WERI-Rb-1 (cell line): ENCODE data around the gene NETO2.

Experiments
- DNase-seq: peaks from one replicate; pipeline ENCODE4 v3.0.0-alpha.2; 2020
- H3K27ac ChIP-seq: fragments of 250-450 bp; sonication (Bioruptor Pico); 2 replicates; pipeline ENCODE4 v1.5.1; 2020; ENCODE audit warnings: mild to moderate bottlenecking, moderate library complexity
- H3K27me3 ChIP-seq: fragments of 250-450 bp; sonication (Bioruptor Pico); 2 replicates; pipeline ENCODE4 v1.5.1; 2021; ENCODE audit warnings: mild to moderate bottlenecking, low read depth, moderate library complexity; ENCODE audit not compliant: insufficient read depth, severe bottlenecking
- H3K36me3 ChIP-seq: fragments of 250-450 bp; sonication (Bioruptor Pico); 2 replicates; pipeline ENCODE4 v1.5.1; 2020; ENCODE audit warnings: mild to moderate bottlenecking, moderate library complexity
- H3K4me3 ChIP-seq: 2 replicates; pipeline ENCODE4 v1.5.1; 2011; ENCODE audit warnings: low read depth, mild to moderate bottlenecking, control low read depth, low read length
- H3K9me3 ChIP-seq: fragments of 250-450 bp; sonication (Bioruptor Pico); 2 replicates; pipeline ENCODE4 v1.5.1; 2021; ENCODE audit warnings: mild to moderate bottlenecking, moderate library complexity; ENCODE audit not compliant: severe bottlenecking
- TF ChIP-seq, protein P1 (sequence below): IDR thresholded peaks from 2 replicates; pipeline ENCODE4 v1.5.1; 2011; ENCODE audit warnings: low read depth, mild to moderate bottlenecking, control low read depth, inconsistent platforms, low read length

NETO2 gene

DNA sequence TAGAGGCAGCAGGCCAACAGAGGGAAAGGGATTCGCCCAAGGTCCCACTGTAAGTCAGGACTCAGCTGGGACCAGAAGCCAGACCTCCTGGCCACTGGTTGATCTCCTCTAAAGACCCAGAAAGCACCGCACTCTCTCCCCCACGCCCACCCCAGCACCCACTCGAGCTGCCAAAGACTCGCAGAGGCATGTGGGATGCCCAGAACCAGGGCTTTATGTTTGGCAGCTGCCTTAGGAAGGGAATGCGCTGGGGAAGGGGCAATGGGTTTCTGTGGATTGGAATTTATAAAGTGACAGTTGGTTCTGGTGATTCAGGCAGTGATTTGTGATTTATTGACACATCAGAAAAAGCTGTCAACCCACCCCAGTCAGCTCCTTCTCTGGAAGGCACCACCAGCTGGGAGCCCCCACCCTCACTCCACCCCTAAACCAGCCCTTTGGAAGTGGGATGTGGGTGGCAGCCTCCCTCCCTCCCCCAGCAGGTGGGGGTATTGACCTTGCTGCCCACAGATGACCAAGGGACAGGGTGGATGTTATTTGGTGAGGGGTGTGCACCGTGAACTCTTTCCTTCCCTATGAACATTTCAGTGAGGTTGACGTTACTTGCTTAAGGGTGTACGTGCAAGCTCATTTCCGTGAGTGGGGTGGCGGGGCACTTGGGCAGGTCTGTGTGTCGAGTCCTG is 93.7 kb downstream of the NETO2 start:
- no peak overlapping the region for H3K4me3 ChIP-seq
- H3K27me3 ChIP-seq, result no peaks in the 10 kb centered on the region
- no peak overlapping the region for H3K27ac ChIP-seq
- H3K36me3 ChIP-seq, result no peaks in the 10 kb centered on the region
- H3K9me3 ChIP-seq, result no peaks in the 10 kb centered on the region
- DNase-seq, result no peak
- TF ChIP-seq, protein P1, sequence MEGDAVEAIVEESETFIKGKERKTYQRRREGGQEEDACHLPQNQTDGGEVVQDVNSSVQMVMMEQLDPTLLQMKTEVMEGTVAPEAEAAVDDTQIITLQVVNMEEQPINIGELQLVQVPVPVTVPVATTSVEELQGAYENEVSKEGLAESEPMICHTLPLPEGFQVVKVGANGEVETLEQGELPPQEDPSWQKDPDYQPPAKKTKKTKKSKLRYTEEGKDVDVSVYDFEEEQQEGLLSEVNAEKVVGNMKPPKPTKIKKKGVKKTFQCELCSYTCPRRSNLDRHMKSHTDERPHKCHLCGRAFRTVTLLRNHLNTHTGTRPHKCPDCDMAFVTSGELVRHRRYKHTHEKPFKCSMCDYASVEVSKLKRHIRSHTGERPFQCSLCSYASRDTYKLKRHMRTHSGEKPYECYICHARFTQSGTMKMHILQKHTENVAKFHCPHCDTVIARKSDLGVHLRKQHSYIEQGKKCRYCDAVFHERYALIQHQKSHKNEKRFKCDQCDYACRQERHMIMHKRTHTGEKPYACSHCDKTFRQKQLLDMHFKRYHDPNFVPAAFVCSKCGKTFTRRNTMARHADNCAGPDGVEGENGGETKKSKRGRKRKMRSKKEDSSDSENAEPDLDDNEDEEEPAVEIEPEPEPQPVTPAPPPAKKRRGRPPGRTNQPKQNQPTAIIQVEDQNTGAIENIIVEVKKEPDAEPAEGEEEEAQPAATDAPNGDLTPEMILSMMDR, result 0 out of 2 replicates have a peak, but pooled peaks have one; percentile 30

DNA sequence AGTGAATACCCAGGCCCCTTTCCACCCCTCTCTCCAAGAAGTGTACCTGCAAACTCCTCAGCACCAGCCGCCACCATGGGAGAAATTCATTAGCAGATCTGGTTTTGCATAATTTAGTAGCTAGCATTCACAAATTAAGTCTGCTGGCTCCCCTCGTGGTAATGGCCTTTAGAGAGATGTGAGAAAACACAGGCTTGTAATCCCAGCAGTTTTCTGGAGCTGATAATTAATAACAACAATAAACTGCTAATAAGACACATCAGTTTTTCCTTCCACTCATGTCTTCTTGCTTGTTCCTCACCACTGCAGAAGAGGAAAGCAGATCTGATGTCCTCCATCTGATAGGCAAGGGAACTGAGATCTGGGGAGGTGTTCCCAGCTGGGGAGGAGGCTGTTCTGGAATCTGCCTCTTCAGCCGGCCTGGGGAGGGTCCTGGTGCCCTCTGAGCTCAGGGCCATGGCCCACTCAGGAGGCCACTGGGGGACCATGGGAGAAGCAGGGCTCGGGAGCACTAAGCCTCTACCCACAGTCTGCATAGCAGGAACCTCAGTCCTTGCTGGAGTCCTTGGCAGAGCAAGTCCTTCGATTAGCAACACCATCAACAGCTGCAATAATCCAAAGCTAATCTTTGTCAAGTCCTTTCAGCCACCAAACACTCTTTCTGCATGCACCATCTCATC is 96.1 kb downstream of the NETO2 start:
- Histone ChIP-seq H3K9me3 (no peaks in the 10 kb centered on the region), H3K4me3 (no peak overlapping the region), H3K27ac (no peak overlapping the region), H3K27me3 (no peaks in the 10 kb centered on the region), H3K36me3 (no peaks in the 10 kb centered on the region)
- DNase-seq, result no peak
- TF ChIP-seq, protein P1, result no peak

DNA sequence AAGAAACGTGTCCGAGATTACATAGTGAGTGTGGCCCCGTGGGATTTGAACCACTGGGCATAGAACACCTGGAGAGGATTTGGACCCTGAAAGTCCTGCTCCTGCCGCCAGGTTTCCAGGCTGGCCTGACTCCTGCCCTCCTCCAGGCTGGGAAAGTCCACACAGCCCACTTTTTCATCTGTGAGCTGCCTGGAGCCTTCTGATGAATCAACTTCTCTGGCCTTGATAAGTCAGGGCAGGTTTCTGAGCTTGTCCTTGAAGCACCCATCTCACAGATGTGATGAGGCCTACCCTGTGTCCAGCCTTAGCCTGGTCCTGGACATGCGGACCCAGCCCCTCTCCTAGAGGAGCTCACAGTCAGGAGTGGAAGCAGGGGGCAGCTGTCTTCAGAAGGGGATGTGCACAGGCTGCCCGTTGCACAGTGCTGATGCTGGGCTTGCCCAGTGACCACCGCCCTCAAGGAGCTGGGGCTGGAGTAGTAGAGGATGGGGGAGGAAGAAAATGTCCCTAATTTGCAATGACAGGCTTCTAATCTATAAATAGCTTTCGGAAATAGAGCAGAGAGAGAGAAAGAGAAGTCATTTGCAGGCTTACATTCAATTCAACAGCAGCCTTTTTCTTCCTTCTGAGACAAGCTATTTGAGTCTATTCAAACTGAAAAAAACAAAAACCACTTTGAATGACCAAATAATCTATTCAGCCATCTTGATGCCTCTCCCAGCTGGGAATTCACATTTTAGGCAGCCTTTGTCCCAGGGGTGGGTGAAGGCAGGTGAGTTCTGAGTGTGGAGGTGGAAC is 96.8 kb downstream of the NETO2 start:
- Histone ChIP-seq H3K36me3 (no peaks in the 10 kb centered on the region), H3K4me3 (no peak overlapping the region), H3K9me3 (no peaks in the 10 kb centered on the region), H3K27ac (no peak overlapping the region), H3K27me3 (no peaks in the 10 kb centered on the region)
- TF ChIP-seq, protein P1, result no peak
- DNase-seq, result no peak

DNA sequence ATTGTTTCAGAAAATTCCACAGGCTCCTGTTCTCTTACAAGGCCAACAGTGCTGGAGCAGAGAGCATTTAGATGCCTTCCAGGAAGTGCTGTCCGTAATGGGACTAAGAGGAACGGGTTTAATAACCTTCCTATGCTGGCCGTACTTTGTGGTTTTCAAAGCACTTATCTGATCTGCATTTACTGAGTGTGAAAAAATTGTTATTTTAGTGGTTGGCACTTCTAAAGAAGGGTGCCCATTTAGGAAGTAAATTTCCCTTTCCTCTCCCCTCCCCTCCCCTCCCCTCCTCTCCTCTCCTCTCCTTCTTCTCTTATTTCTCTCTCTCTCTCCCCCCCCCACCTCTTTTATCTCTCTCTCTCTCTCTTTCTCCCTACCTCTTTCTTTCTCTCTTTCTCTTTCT is 98.3 kb downstream of the NETO2 start:
- no peak overlapping the region for H3K4me3 ChIP-seq
- no peaks in the 10 kb centered on the region for H3K9me3 ChIP-seq
- H3K27me3 ChIP-seq, result no peaks in the 10 kb centered on the region
- TF ChIP-seq, protein P1, result no peak
- no peak for DNase-seq
- H3K27ac ChIP-seq, result no peak overlapping the region
- no peaks in the 10 kb centered on the region for H3K36me3 ChIP-seq

DNA sequence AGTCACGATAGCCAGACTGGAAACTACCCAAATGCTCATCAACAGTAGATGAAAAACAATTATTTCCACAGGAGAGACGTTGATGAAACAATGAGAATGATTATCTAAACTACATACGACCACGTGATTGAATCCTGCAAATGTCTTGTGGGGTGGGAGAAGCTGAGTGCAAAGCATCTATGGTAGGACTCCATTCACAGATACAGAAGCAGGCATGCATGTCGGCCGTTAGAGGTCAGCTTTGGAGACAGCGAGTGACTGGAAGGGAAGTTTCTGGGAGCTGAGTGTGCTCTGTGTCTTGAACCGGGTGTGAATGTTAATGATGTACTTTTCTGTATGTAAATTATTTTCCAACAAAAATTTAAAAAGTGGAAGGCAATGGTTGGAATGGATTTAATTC is 98.7 kb downstream of the NETO2 start:
- H3K4me3 ChIP-seq, result no peak overlapping the region
- H3K27me3 ChIP-seq, result no peaks in the 10 kb centered on the region
- no peaks in the 10 kb centered on the region for H3K9me3 ChIP-seq
- TF ChIP-seq, protein P1, result no peak
- no peak for DNase-seq
- H3K27ac ChIP-seq, result no peak overlapping the region
- H3K36me3 ChIP-seq, result no peaks in the 10 kb centered on the region
